ENCODE data around the gene ANKDD1A. TPM values are rescaled to one million over a fixed set of nuclear protein-coding genes. Genes with fewer than 3 reads are reported as not detected.

ANKDD1A gene
- total RNA-seq, 1 experiment from 2014 or later: 1.8 TPM

GRCh38 chr15:64892847-64893403 is 18.8 kb upstream of the ANKDD1A start:
- no peaks in the 10 kb centered on the region for H3K27me3 ChIP-seq (ENCODE audit: low read length)
- peak overlapping the region; percentile 83 for H2AFZ ChIP-seq (ENCODE audit: low read length)
- no peaks in the 10 kb centered on the region for H3K9me3 ChIP-seq (ENCODE audit: low read length)
- H3K4me2 ChIP-seq (ENCODE audit: low read depth, low read length, poor library complexity, severe bottlenecking): peak overlapping the region; percentile 86
- no peaks in the 10 kb centered on the region for H4K20me1 ChIP-seq (ENCODE audit: insufficient read depth, low read depth, low read length)
- H3K79me2 ChIP-seq (ENCODE audit: low read length): no peaks in the 10 kb centered on the region
- H3K36me3 ChIP-seq (ENCODE audit: insufficient read depth, low read length): no peaks in the 10 kb centered on the region
- H3K9ac ChIP-seq (ENCODE audit: low read length): peak overlapping the region; percentile 73; the same call in 1 of the 2 replicates
- no peak overlapping the region for H3K27ac ChIP-seq (ENCODE audit: low read length)
- peaks cover 41% of the 10 kb centered on the region for H3K4me1 ChIP-seq (ENCODE audit: low read length)
- DNase-seq: no peak
- no peaks in the 10 kb centered on the region for H3K9me2 ChIP-seq (replicated peaks; ENCODE audit: insufficient read depth, low read length)
- H3K4me3 ChIP-seq (ENCODE audit: low read length): peak overlapping the region; percentile 62; the same call in 1 of the 2 replicates

- no peaks in the 10 kb centered on the region for H3K79me2 ChIP-seq (ENCODE audit: low read length)
- no peaks in the 10 kb centered on the region for H3K9me3 ChIP-seq (ENCODE audit: low read length)
- no peaks in the 10 kb centered on the region for H3K9me2 ChIP-seq (replicated peaks; ENCODE audit: insufficient read depth, low read length)
- no peaks in the 10 kb centered on the region for H4K20me1 ChIP-seq (ENCODE audit: insufficient read depth, low read depth, low read length)
- DNase-seq: peak; percentile 98
- H2AFZ ChIP-seq (ENCODE audit: low read length): peak overlapping the region; percentile 83
- H3K36me3 ChIP-seq (ENCODE audit: insufficient read depth, low read length): no peaks in the 10 kb centered on the region
- H3K27ac ChIP-seq (ENCODE audit: low read length): peak overlapping the region; percentile 80
- H3K27me3 ChIP-seq (ENCODE audit: low read length): no peaks in the 10 kb centered on the region
- peaks cover 41% of the 10 kb centered on the region for H3K4me1 ChIP-seq (ENCODE audit: low read length)
- H3K4me2 ChIP-seq (ENCODE audit: low read depth, low read length, poor library complexity, severe bottlenecking): peak overlapping the region; percentile 86
- peak overlapping the region; percentile 73 for H3K9ac ChIP-seq (ENCODE audit: low read length)
- peak overlapping the region; percentile 62 for H3K4me3 ChIP-seq (ENCODE audit: low read length)
These were observed 18.0 kb upstream of the ANKDD1A start for GRCh38 chr15:64893481-64894394.

- peak overlapping the region; percentile 86 for H3K4me2 ChIP-seq (ENCODE audit: low read depth, low read length, poor library complexity, severe bottlenecking)
These were observed 17.2 kb upstream of the ANKDD1A start for GRCh38 chr15:64894395-64895056.

GRCh38 chr15:64895285-64896065 is 16.2 kb upstream of the ANKDD1A start:
- H3K27ac ChIP-seq (ENCODE audit: low read length): peak overlapping the region; percentile 80
- no peaks in the 10 kb centered on the region for H3K36me3 ChIP-seq (ENCODE audit: insufficient read depth, low read length)
- H3K79me2 ChIP-seq (ENCODE audit: low read length): no peaks in the 10 kb centered on the region
- no peaks in the 10 kb centered on the region for H3K9me2 ChIP-seq (replicated peaks; ENCODE audit: insufficient read depth, low read length)
- peak overlapping the region; percentile 62 for H3K4me3 ChIP-seq (ENCODE audit: low read length)
- H3K4me1 ChIP-seq (ENCODE audit: low read length): peaks cover 41% of the 10 kb centered on the region
- peak overlapping the region; percentile 73 for H3K9ac ChIP-seq (ENCODE audit: low read length)
- peak overlapping the region; percentile 29 for H2AFZ ChIP-seq (ENCODE audit: low read length)
- no peaks in the 10 kb centered on the region for H3K27me3 ChIP-seq (ENCODE audit: low read length)
- peak; percentile 90 for DNase-seq
- peak overlapping the region; percentile 86 for H3K4me2 ChIP-seq (ENCODE audit: low read depth, low read length, poor library complexity, severe bottlenecking)
- H3K9me3 ChIP-seq (ENCODE audit: low read length): no peaks in the 10 kb centered on the region
- no peaks in the 10 kb centered on the region for H4K20me1 ChIP-seq (ENCODE audit: insufficient read depth, low read depth, low read length)

More at GRCh38 chr15:64894395-64895056, 17.2 kb upstream of the ANKDD1A start:
- H3K27me3 ChIP-seq (ENCODE audit: low read length): no peaks in the 10 kb centered on the region
- peak overlapping the region; percentile 73 for H3K9ac ChIP-seq (ENCODE audit: low read length)
- no peaks in the 10 kb centered on the region for H3K9me3 ChIP-seq (ENCODE audit: low read length)
- H3K36me3 ChIP-seq (ENCODE audit: insufficient read depth, low read length): no peaks in the 10 kb centered on the region
- H3K27ac ChIP-seq (ENCODE audit: low read length): peak overlapping the region; percentile 80
- H3K79me2 ChIP-seq (ENCODE audit: low read length): no peaks in the 10 kb centered on the region
- peak overlapping the region; percentile 62 for H3K4me3 ChIP-seq (ENCODE audit: low read length)
- no peaks in the 10 kb centered on the region for H4K20me1 ChIP-seq (ENCODE audit: insufficient read depth, low read depth, low read length)
- peak overlapping the region; percentile 83 for H2AFZ ChIP-seq (ENCODE audit: low read length)
- H3K4me1 ChIP-seq (ENCODE audit: low read length): peaks cover 41% of the 10 kb centered on the region
- DNase-seq: peak; percentile 80
- H3K9me2 ChIP-seq (replicated peaks; ENCODE audit: insufficient read depth, low read length): no peaks in the 10 kb centered on the region

GRCh38 chr15:64896371-64897069 is 15.2 kb upstream of the ANKDD1A start:
- peak overlapping the region; percentile 86 for H3K4me2 ChIP-seq (ENCODE audit: low read depth, low read length, poor library complexity, severe bottlenecking)
- H4K20me1 ChIP-seq (ENCODE audit: insufficient read depth, low read depth, low read length): no peaks in the 10 kb centered on the region
- H3K4me3 ChIP-seq (ENCODE audit: low read length): no peak overlapping the region
- peak overlapping the region; percentile 29; the same call in 1 of the 2 replicates for H2AFZ ChIP-seq (ENCODE audit: low read length)
- no peaks in the 10 kb centered on the region for H3K9me2 ChIP-seq (replicated peaks; ENCODE audit: insufficient read depth, low read length)
- H3K27ac ChIP-seq (ENCODE audit: low read length): peak overlapping the region; percentile 80
- peaks cover 41% of the 10 kb centered on the region for H3K4me1 ChIP-seq (ENCODE audit: low read length)
- H3K36me3 ChIP-seq (ENCODE audit: insufficient read depth, low read length): no peaks in the 10 kb centered on the region
- H3K9me3 ChIP-seq (ENCODE audit: low read length): peaks cover 7% of the 10 kb centered on the region
- H3K9ac ChIP-seq (ENCODE audit: low read length): peak overlapping the region; percentile 73
- DNase-seq: no peak
- H3K79me2 ChIP-seq (ENCODE audit: low read length): no peaks in the 10 kb centered on the region
- H3K27me3 ChIP-seq (ENCODE audit: low read length): peaks cover 2% of the 10 kb centered on the region; the same call in 1 of the 2 replicates

- DNase-seq: no peak
- H3K9me2 ChIP-seq (replicated peaks; ENCODE audit: insufficient read depth, low read length): no peaks in the 10 kb centered on the region
- H3K4me3 ChIP-seq (ENCODE audit: low read length): no peak overlapping the region
- no peaks in the 10 kb centered on the region for H4K20me1 ChIP-seq (ENCODE audit: insufficient read depth, low read depth, low read length)
- no peaks in the 10 kb centered on the region for H3K79me2 ChIP-seq (ENCODE audit: low read length)
- no peak overlapping the region for H3K9ac ChIP-seq (ENCODE audit: low read length)
- H2AFZ ChIP-seq (ENCODE audit: low read length): no peak overlapping the region
- no peak overlapping the region for H3K27ac ChIP-seq (ENCODE audit: low read length)
- peaks cover 2% of the 10 kb centered on the region; the same call in 1 of the 2 replicates for H3K27me3 ChIP-seq (ENCODE audit: low read length)
- H3K9me3 ChIP-seq (ENCODE audit: low read length): peaks cover 11% of the 10 kb centered on the region
- H3K4me2 ChIP-seq (ENCODE audit: low read depth, low read length, poor library complexity, severe bottlenecking): no peak overlapping the region
- no peaks in the 10 kb centered on the region for H3K36me3 ChIP-seq (ENCODE audit: insufficient read depth, low read length)
- H3K4me1 ChIP-seq (ENCODE audit: low read length): peaks cover 38% of the 10 kb centered on the region
These were observed 14.2 kb upstream of the ANKDD1A start for GRCh38 chr15:64897345-64897985.

- H3K4me3 ChIP-seq (ENCODE audit: low read length): no peak overlapping the region
- no peaks in the 10 kb centered on the region for H3K36me3 ChIP-seq (ENCODE audit: insufficient read depth, low read length)
- no peaks in the 10 kb centered on the region for H4K20me1 ChIP-seq (ENCODE audit: insufficient read depth, low read depth, low read length)
- peaks cover 11% of the 10 kb centered on the region for H3K9me3 ChIP-seq (ENCODE audit: low read length)
- H3K4me2 ChIP-seq (ENCODE audit: low read depth, low read length, poor library complexity, severe bottlenecking): no peak overlapping the region
- H3K4me1 ChIP-seq (ENCODE audit: low read length): peaks cover 30% of the 10 kb centered on the region
- peaks cover 2% of the 10 kb centered on the region; the same call in 1 of the 2 replicates for H3K27me3 ChIP-seq (ENCODE audit: low read length)
- no peak overlapping the region for H2AFZ ChIP-seq (ENCODE audit: low read length)
- H3K79me2 ChIP-seq (ENCODE audit: low read length): no peaks in the 10 kb centered on the region
- no peak for DNase-seq
- H3K9me2 ChIP-seq (replicated peaks; ENCODE audit: insufficient read depth, low read length): no peaks in the 10 kb centered on the region
- H3K9ac ChIP-seq (ENCODE audit: low read length): no peak overlapping the region
- no peak overlapping the region for H3K27ac ChIP-seq (ENCODE audit: low read length)
These were observed 13.3 kb upstream of the ANKDD1A start for GRCh38 chr15:64898406-64898805.

All from Karpas-422 (cell line).